ENCODE measurements around the gene SNRK. TPM values are rescaled to one million over a fixed set of nuclear protein-coding genes. Genes with fewer than 3 reads are reported as not detected.

Gene SNRK
- total RNA-seq, 1 donor from 2014 or later: 192 TPM

DNA sequence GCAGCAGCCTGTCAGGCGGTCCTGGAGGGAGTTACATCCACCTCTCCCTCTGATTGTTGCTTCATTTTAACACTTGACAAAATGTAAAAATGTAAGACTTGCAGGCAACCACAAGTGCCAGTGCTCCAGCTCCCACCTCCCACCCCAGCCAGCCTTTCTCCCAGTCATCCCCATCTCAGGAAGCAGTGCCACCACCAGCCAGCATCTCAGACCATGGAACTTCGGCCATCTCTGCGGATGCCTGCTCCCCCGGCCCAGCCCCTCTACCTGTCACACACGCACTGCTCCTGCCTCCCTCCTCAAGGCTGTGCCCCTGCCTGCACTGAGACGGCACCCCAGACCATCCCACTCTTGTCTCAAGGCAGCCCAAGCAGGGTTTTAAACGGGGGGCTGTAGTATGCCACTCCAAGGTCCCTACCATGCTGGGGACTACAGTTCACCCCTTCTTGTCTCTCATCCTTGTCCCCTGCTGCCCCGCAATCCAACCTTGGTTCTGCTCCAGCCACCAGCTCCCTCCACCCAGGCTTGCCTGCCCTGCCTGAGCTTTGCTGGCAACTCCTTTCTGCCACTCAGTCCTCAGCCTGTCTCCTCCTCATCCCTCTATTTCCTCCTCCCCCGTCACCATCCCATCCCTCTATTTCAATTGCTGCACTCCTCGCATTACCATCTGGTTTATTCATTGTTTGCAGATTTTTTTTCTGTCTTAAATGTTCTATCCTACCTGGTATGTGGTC lies 85.8 kb downstream of the SNRK start:
- DNase-seq: no peak

GRCh38 chr3:43372809-43373559 lies 86.6 kb downstream of the SNRK start:
- DNase-seq: no peak

GRCh38 chr3:43373560-43373928 lies 87.2 kb downstream of the SNRK start:
- peak; percentile 59 for DNase-seq

- peak; percentile 53 for DNase-seq
Observed at GRCh38 chr3:43378066-43378935, 92.0 kb downstream of the SNRK start.

DNA sequence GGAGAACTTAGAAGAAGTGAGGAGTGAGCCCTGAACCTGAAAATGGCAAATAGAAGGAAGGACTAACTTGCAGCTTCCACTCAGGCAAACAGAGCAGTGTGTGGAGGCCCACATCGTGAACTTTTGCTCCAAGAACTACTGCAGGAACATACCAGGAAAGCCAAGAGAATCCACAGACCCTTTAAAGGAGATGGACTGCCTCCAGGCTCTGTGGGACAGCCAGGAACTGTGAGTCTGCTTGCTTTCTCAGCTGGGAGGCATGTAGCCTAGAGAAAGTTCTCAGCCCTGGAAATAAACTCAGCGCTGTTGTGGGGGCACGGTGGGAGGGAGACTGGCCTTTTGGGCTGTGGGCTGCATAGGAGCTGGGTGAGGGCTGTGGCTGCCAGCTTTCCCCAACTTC lies 93.0 kb downstream of the SNRK start:
- no peak for DNase-seq

GRCh38 chr3:43388175-43388574 lies 101.8 kb downstream of the SNRK start:
- no peak for DNase-seq

- no peak for DNase-seq
Observed at GRCh38 chr3:43388915-43389314, 102.6 kb downstream of the SNRK start.

- DNase-seq: peak; percentile 98
Observed at GRCh38 chr3:43389388-43390254, 103.3 kb downstream of the SNRK start.

GRCh38 chr3:43390255-43390588 lies 103.9 kb downstream of the SNRK start:
- DNase-seq: peak; percentile 75

GRCh38 chr3:43391621-43392020 lies 105.3 kb downstream of the SNRK start:
- DNase-seq: no peak

DNA sequence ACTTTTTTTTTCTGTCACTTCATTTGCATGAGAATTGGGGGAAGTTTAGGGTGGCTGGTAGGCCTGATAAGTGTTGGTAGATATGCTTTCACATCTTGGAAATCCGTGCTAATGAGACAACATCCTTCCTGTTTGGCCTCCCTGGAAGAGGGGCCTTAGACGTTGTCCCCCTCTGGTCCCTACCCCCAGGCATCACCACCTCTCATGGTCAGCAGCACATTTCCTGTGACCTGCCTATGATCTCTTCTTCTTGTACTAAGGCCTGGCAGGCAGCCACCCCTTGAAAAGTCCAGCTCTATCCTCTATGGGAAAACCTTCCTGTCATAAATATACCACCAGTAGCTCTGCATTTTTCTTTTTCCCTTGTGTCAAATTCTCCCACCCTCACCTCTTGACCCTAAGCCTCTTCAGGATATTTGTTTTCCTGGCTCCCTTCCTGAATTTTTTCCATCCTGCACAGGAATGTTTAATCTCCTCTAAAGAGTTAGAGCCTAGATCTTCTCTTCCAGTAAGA lies 107.8 kb downstream of the SNRK start:
- peak; percentile 100 for DNase-seq

GRCh38 chr3:43399034-43399433 lies 112.7 kb downstream of the SNRK start:
- peak; percentile 66 for DNase-seq

GRCh38 chr3:43400167-43400566 lies 113.8 kb downstream of the SNRK start:
- peak; percentile 34 for DNase-seq

Other genes with a start within 250 kb of the SNRK start
- 3.2 and 7.5 TPM in 2 replicates for gene POMGNT2, start 180.5 kb upstream of the SNRK start, total RNA-seq